Fibroblast of peridontal ligament (primary cell): Measurements from ENCODE around the gene TRAF7.

Experiments used
- DNase-seq: peaks from one replicate; pipeline ENCODE4 v3.0.0-alpha.2; 2010; ENCODE audit errors: extremely low read depth

TRAF7 gene

GRCh38 chr16:2165861-2166260 lies 10.3 kb downstream of the TRAF7 start:
- DNase-seq = no peak

- DNase-seq = no peak
Observed at GRCh38 chr16:2166263-2167067, 10.9 kb downstream of the TRAF7 start.

GRCh38 chr16:2167068-2167638 lies 11.6 kb downstream of the TRAF7 start:
- no peak for DNase-seq

GRCh38 chr16:2170080-2170479 lies 14.5 kb downstream of the TRAF7 start:
- no peak for DNase-seq

- no peak for DNase-seq
Observed at GRCh38 chr16:2170587-2171435, 15.2 kb downstream of the TRAF7 start.

- no peak for DNase-seq
Observed at GRCh38 chr16:2171601-2172178, 16.1 kb downstream of the TRAF7 start.

- no peak for DNase-seq
Observed at GRCh38 chr16:2172688-2173335, 17.2 kb downstream of the TRAF7 start.

- DNase-seq = no peak
Observed at GRCh38 chr16:2173366-2173765, 17.8 kb downstream of the TRAF7 start.

GRCh38 chr16:2173916-2174315 lies 18.3 kb downstream of the TRAF7 start:
- DNase-seq = no peak

- DNase-seq = no peak
Observed at GRCh38 chr16:2174396-2175131, 19.0 kb downstream of the TRAF7 start.

- DNase-seq = no peak
Observed at GRCh38 chr16:2175454-2175853, 19.9 kb downstream of the TRAF7 start.

GRCh38 chr16:2176047-2176446 lies 20.5 kb downstream of the TRAF7 start:
- no peak for DNase-seq

GRCh38 chr16:2177101-2177500 lies 21.5 kb downstream of the TRAF7 start:
- no peak for DNase-seq

- no peak for DNase-seq
Observed at GRCh38 chr16:2177561-2177960, 22.0 kb downstream of the TRAF7 start.

- no peak for DNase-seq
Observed at GRCh38 chr16:2178321-2179106, 22.9 kb downstream of the TRAF7 start.

- DNase-seq = no peak
Observed at GRCh38 chr16:2179107-2179501, 23.5 kb downstream of the TRAF7 start.

GRCh38 chr16:2179576-2179975 lies 24.0 kb downstream of the TRAF7 start:
- DNase-seq = no peak

- DNase-seq = no peak
Observed at GRCh38 chr16:2180461-2180860, 24.9 kb downstream of the TRAF7 start.

- DNase-seq = no peak
Observed at GRCh38 chr16:2180962-2181923, 25.7 kb downstream of the TRAF7 start.
